Neuronal stem cell (in vitro differentiated cells): ENCODE results near the gene ZNF354C.
A peak's percentile ranks its signal among the peaks of the same experiment; 100 is the strongest.

Experiments
- DNase-seq: peaks from one replicate; pipeline ENCODE4 v3.0.0-alpha.2; 2013; ENCODE audit warnings: low spot score
- H2AFZ ChIP-seq: one replicate; pipeline ENCODE4 v1.6.1; 2013; ENCODE audit warnings: mild to moderate bottlenecking, low read length, inconsistent platforms
- H2AK5ac ChIP-seq: 2 replicates; pipeline ENCODE4 v1.6.1; 2013; ENCODE audit warnings: low read depth, mild to moderate bottlenecking, inconsistent platforms, low read length, moderate library complexity, mixed read lengths
- H2BK120ac ChIP-seq: 2 replicates; pipeline ENCODE4 v1.6.1; 2013; ENCODE audit warnings: low read depth, mild to moderate bottlenecking, inconsistent platforms, low read length, moderate library complexity, mixed read lengths
- H2BK12ac ChIP-seq: one replicate; pipeline ENCODE4 v1.6.1; 2013; ENCODE audit warnings: low read length, inconsistent platforms
- H2BK15ac ChIP-seq: 2 replicates; pipeline ENCODE4 v1.6.1; 2013; ENCODE audit warnings: mild to moderate bottlenecking, low read length, inconsistent platforms, mixed read lengths
- H2BK5ac ChIP-seq: one replicate; pipeline ENCODE4 v1.6.1; 2013; ENCODE audit warnings: inconsistent platforms, mild to moderate bottlenecking, low read length, moderate library complexity
- H3K14ac ChIP-seq: one replicate; pipeline ENCODE4 v1.6.1; 2013; ENCODE audit warnings: low read length, inconsistent platforms
- H3K18ac ChIP-seq: 2 replicates; pipeline ENCODE4 v1.6.1; 2013; ENCODE audit warnings: low read length, inconsistent platforms
- H3K23ac ChIP-seq: 2 replicates; pipeline ENCODE4 v1.6.1; 2013; ENCODE audit warnings: low read depth, mild to moderate bottlenecking, mixed read lengths, low read length, inconsistent platforms; ENCODE audit not compliant: poor library complexity
- H3K27ac ChIP-seq: replicated peaks from 3 replicates; pipeline ENCODE4 v1.5.1; 2013; ENCODE audit warnings: low read length, inconsistent platforms
- H3K27me3 ChIP-seq, 3 experiments: 2 replicates each; pipeline ENCODE4 v1.6.1; 2013; ENCODE audit warnings: low read length in 3 of 3, mild to moderate bottlenecking in 2 of 3, inconsistent platforms in 1 of 3, low read depth in 1 of 3, mixed read lengths in 1 of 3, moderate library complexity in 1 of 3; ENCODE audit not compliant: control insufficient read depth in 3 of 3, insufficient read depth in 3 of 3
- H3K36me3 ChIP-seq, 2 donors: replicated peaks in 1 of 2; 2 replicates each; pipeline ENCODE4 v1.6.1; 2013; ENCODE audit warnings: low read length in 2 of 2; ENCODE audit not compliant: control insufficient read depth in 2 of 2, insufficient read depth in 2 of 2
- H3K4ac ChIP-seq: 2 replicates; pipeline ENCODE4 v1.6.1; 2013; ENCODE audit warnings: inconsistent platforms, mild to moderate bottlenecking, low read length, moderate library complexity
- H3K4me1 ChIP-seq, 2 donors: 1 replicate in 1 of 2; 2 replicates in 1 of 2; pipeline ENCODE4 v1.6.1; 2013; ENCODE audit warnings: low read length in 2 of 2, low read depth in 1 of 2; ENCODE audit not compliant: control insufficient read depth in 2 of 2, insufficient read depth in 1 of 2
- H3K4me2 ChIP-seq: one replicate; pipeline ENCODE4 v1.6.1; 2013; ENCODE audit warnings: mild to moderate bottlenecking, low read length, inconsistent platforms; ENCODE audit not compliant: insufficient read depth, poor library complexity, severe bottlenecking
- H3K4me3 ChIP-seq, 2 donors: 2 replicates each; pipeline ENCODE4 v1.5.1; 2013; ENCODE audit warnings: low read length in 2 of 2, mild to moderate bottlenecking in 2 of 2, inconsistent platforms in 1 of 2, moderate library complexity in 1 of 2
- H3K79me1 ChIP-seq: one replicate; pipeline ENCODE4 v1.6.1; 2013; ENCODE audit warnings: low read depth, mild to moderate bottlenecking, inconsistent platforms, low read length, moderate library complexity
- H3K9ac ChIP-seq: one replicate; pipeline ENCODE4 v1.6.1; 2013; ENCODE audit warnings: mild to moderate bottlenecking, low read depth, low read length, inconsistent platforms; ENCODE audit not compliant: poor library complexity
- H3K9me3 ChIP-seq, 2 donors: replicated peaks in 1 of 2; 2 replicates each; pipeline versions ENCODE3 to v1.6.1; 2013; ENCODE audit warnings: low read length in 2 of 2, mild to moderate bottlenecking in 2 of 2, inconsistent platforms in 1 of 2, low read depth in 1 of 2, mixed read lengths in 1 of 2, moderate library complexity in 1 of 2; ENCODE audit not compliant: control insufficient read depth in 2 of 2, insufficient read depth in 1 of 2
- H4K8ac ChIP-seq: one replicate; pipeline ENCODE4 v1.6.1; 2013; ENCODE audit warnings: low read depth, mild to moderate bottlenecking, inconsistent platforms, low read length, moderate library complexity
- H4K91ac ChIP-seq: one replicate; pipeline ENCODE4 v1.6.1; 2013; ENCODE audit warnings: low read length, low read depth, mild to moderate bottlenecking, inconsistent platforms; ENCODE audit not compliant: poor library complexity
- WGBS, 2 donors: extraction: QIAGEN DNeasy Blood & Tissue Kit; methylation state at CpG; one replicate each; pipeline ENCODE4 v1.1.7; 2013; ENCODE audit warnings: missing lambda C conversion rate in 2 of 2, mixed read lengths in 1 of 2; ENCODE audit not compliant: insufficient read length in 2 of 2, insufficient replicate concordance in 1 of 2; ENCODE audit errors: extremely low coverage in 2 of 2; 5-methylcytosine and 5-hydroxymethylcytosine counted together

Gene ZNF354C

GRCh38 chr5:179110528-179110927 lies 50.4 kb downstream of the ZNF354C start:
- no peak overlapping the region for H2AK5ac ChIP-seq
- H3K18ac ChIP-seq: no peak overlapping the region
- no peak overlapping the region for H4K91ac ChIP-seq
- H3K9ac ChIP-seq: no peak overlapping the region
- H3K4ac ChIP-seq: no peak overlapping the region
- H2BK5ac ChIP-seq: no peak overlapping the region
- H3K27me3 ChIP-seq: no peaks in the 10 kb centered on the region
- H3K27ac ChIP-seq: no peak overlapping the region
- H3K14ac ChIP-seq: no peak overlapping the region
- no peak overlapping the region for H2AFZ ChIP-seq
- H3K9me3 ChIP-seq: peaks cover 0 to 30% of the 10 kb centered on the region in 2 donors
- H3K4me1 ChIP-seq: no peaks in the 10 kb centered on the region
- no peak overlapping the region for H2BK15ac ChIP-seq
- H3K36me3 ChIP-seq: no peaks in the 10 kb centered on the region
- no peak overlapping the region for H2BK120ac ChIP-seq
- H4K8ac ChIP-seq: no peak overlapping the region
- H2BK12ac ChIP-seq: no peak overlapping the region
- H3K4me3 ChIP-seq: no peak overlapping the region
- H3K4me2 ChIP-seq: no peak overlapping the region
- H3K23ac ChIP-seq: no peak overlapping the region
- no CpG with 5 or more reads among the region's 9 CpGs for WGBS, 2 donors
- DNase-seq: no peak
- H3K79me1 ChIP-seq: no peaks in the 10 kb centered on the region

- H3K14ac ChIP-seq: no peak overlapping the region
- H3K27me3 ChIP-seq: no peaks in the 10 kb centered on the region
- no peak overlapping the region for H2AK5ac ChIP-seq
- no peak overlapping the region for H2BK15ac ChIP-seq
- WGBS, 2 donors: no CpG with 5 or more reads among the region's 21 CpGs
- no peak for DNase-seq
- no peak overlapping the region for H4K8ac ChIP-seq
- H3K36me3 ChIP-seq: no peaks in the 10 kb centered on the region
- H2BK12ac ChIP-seq: no peak overlapping the region
- no peak overlapping the region for H3K18ac ChIP-seq
- H2BK5ac ChIP-seq: no peak overlapping the region
- H3K27ac ChIP-seq: no peak overlapping the region
- no peaks in the 10 kb centered on the region for H3K79me1 ChIP-seq
- H3K4me3 ChIP-seq: peak overlapping the region in 1 of 2 donors; percentile 44
- no peaks in the 10 kb centered on the region for H3K4me1 ChIP-seq
- H2BK120ac ChIP-seq: no peak overlapping the region
- no peak overlapping the region for H3K4ac ChIP-seq
- H2AFZ ChIP-seq: no peak overlapping the region
- no peak overlapping the region for H3K23ac ChIP-seq
- H3K4me2 ChIP-seq: no peak overlapping the region
- H4K91ac ChIP-seq: no peak overlapping the region
- H3K9ac ChIP-seq: no peak overlapping the region
- H3K9me3 ChIP-seq: peaks cover 0 to 35% of the 10 kb centered on the region in 2 donors
Observed at GRCh38 chr5:179111267-179112207, 51.4 kb downstream of the ZNF354C start.

GRCh38 chr5:179112469-179113142 lies 52.4 kb downstream of the ZNF354C start:
- no peak overlapping the region for H2BK5ac ChIP-seq
- H3K18ac ChIP-seq: no peak overlapping the region
- H2AK5ac ChIP-seq: no peak overlapping the region
- no peaks in the 10 kb centered on the region for H3K79me1 ChIP-seq
- H3K23ac ChIP-seq: no peak overlapping the region
- no peak for DNase-seq
- H4K8ac ChIP-seq: no peak overlapping the region
- H3K4me1 ChIP-seq: no peaks in the 10 kb centered on the region
- peaks cover 0 to 41% of the 10 kb centered on the region in 2 donors for H3K9me3 ChIP-seq
- H3K27ac ChIP-seq: no peak overlapping the region
- H2BK12ac ChIP-seq: no peak overlapping the region
- H3K4ac ChIP-seq: no peak overlapping the region
- no peak overlapping the region for H3K9ac ChIP-seq
- no peak overlapping the region for H3K14ac ChIP-seq
- H3K4me3 ChIP-seq: no peak overlapping the region
- H3K36me3 ChIP-seq: no peaks in the 10 kb centered on the region
- no peak overlapping the region for H2AFZ ChIP-seq
- H3K4me2 ChIP-seq: no peak overlapping the region
- H3K27me3 ChIP-seq: no peaks in the 10 kb centered on the region
- no CpG with 5 or more reads among the region's 12 CpGs for WGBS, 2 donors
- no peak overlapping the region for H2BK120ac ChIP-seq
- no peak overlapping the region for H4K91ac ChIP-seq
- H2BK15ac ChIP-seq: no peak overlapping the region

GRCh38 chr5:179113143-179113530 lies 53.0 kb downstream of the ZNF354C start:
- H3K9ac ChIP-seq: no peak overlapping the region
- H3K27me3 ChIP-seq: no peaks in the 10 kb centered on the region
- H3K27ac ChIP-seq: no peak overlapping the region
- H3K4me3 ChIP-seq: no peak overlapping the region
- H4K91ac ChIP-seq: no peak overlapping the region
- no peak overlapping the region for H3K14ac ChIP-seq
- H3K18ac ChIP-seq: no peak overlapping the region
- no peak overlapping the region for H2BK5ac ChIP-seq
- no peak overlapping the region for H3K4me2 ChIP-seq
- no peak overlapping the region for H2BK12ac ChIP-seq
- no peak overlapping the region for H2AFZ ChIP-seq
- no peaks in the 10 kb centered on the region for H3K36me3 ChIP-seq
- no peaks in the 10 kb centered on the region for H3K79me1 ChIP-seq
- H3K4ac ChIP-seq: no peak overlapping the region
- peaks cover 0 to 43% of the 10 kb centered on the region in 2 donors for H3K9me3 ChIP-seq
- no peaks in the 10 kb centered on the region for H3K4me1 ChIP-seq
- H2BK15ac ChIP-seq: no peak overlapping the region
- H2AK5ac ChIP-seq: no peak overlapping the region
- no peak overlapping the region for H2BK120ac ChIP-seq
- H4K8ac ChIP-seq: no peak overlapping the region
- no peak for DNase-seq
- H3K23ac ChIP-seq: no peak overlapping the region
- no CpG with 5 or more reads among the region's 13 CpGs for WGBS, 2 donors
